T-helper 1 cell (primary cell): ENCODE measurements around the gene URB2.
A peak's percentile ranks its signal among the peaks of the same experiment; 100 is the strongest.

Experiments
- DNase-seq, 5 donors: peaks; one replicate each; pipeline ENCODE4 v3.0.0-alpha.2; 2012 to 2020

The URB2 gene

DNA sequence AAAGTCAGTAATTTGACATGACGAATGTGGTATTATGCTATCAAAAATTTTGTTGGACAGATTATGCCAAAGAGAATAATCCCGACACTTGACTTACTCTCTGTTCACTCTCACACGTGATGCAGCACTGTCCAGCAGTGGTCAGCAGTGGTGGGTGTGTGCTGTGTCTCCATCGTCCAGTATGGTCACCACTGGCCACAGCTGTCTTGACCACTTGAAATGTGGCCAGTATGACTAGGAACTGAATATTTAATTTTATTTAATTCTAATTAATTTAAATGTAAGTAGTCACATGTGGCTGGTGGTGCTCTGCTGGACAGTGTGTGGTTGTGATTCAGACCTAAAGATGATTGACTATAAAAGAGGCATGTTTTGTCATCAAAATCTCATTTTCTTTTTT is 24.0 kb downstream of the URB2 start:
- no peak for DNase-seq

DNA sequence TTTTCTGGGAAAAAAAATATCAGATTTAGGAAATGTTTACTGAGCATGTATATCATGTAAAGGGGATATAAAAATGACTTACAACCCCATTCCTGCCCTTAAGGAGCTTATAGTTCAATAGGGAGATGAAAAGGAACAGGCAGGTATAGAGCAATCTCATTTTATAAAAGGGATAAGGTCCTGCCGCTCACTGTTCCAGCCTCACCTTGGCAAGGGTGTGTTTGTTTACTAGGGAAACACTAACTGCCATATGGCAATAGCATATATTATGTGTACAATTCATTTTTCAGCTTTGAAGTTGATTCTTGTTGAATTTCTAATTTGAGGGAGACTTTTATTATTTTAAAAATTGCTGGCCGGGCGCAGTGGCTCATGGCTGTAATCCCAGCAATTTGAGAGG is 25.5 kb downstream of the URB2 start:
- DNase-seq = no peak

DNA sequence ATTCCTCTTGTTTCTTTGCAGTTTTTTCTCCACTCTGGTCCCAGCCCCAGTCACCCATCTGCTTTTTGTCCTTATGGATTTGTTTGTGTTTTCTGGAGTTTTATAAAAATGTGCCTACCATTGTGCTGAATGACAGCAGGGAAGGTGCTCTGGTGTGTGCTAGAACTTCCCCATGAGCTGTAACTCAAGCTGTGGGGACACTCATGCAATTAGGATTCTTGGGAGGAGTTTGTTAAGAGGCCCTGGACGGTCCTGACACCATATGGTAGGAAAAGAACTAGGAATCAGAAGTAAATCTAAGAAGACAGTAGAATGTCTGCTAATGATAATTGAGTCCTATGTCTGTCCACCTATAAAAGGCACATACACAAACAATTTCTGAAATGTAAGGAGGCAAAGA is 27.4 kb downstream of the URB2 start:
- no peak for DNase-seq

DNA sequence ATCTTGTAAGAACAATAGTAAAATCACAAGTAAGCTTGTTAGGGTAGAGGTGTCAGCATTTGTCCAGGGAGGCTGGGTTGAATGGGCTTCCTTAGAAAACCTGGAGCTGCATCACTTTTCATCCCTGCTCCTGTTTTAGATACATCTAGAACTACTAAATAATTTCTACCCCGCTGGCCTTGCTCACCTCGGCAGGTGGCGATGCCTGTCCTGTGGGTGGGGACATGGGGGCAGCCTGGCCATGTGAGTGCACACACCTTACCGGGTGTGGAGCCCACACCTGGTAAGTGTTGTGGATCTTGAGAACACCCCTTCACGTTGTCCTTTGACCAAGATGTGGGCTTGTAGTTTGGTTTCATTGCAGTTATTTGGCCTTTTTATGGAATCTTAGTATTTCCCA is 29.7 kb downstream of the URB2 start:
- DNase-seq = no peak

DNA sequence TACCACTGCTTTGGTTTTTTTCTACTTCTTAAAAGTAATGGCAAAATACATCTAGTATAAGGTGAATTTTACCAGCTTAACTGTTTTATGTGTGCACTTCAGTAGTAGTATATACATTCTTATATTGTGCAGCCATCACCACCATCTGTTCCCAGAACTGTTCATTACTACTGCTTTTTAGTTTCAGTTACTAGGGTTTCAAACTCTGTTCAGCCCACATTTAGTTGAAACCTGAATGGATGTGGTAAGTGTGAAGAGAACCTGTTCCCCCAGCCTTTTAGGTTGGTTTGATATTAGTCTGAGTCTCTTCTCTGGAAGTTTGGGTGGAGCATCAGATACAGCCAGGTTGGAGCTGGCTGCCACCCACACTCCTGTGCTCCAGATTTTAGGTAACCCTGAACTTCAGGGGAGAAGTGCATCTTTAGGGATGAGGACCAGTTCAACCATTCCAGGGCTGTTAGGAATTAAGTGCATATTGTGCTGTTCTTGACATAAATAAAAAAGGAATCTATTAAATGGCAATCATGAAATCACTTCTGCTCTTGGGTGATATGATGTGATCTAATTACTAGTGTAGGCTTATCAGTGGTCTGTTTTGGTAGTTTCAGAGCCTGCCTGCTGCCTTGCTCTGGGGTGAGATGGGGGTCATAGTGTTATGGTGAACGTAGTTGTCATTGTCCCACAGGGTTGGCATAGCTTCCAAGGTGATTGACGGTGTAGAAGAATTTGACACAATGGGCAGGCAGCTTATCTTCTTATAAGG is 32.1 kb downstream of the URB2 start:
- DNase-seq = no peak

DNA sequence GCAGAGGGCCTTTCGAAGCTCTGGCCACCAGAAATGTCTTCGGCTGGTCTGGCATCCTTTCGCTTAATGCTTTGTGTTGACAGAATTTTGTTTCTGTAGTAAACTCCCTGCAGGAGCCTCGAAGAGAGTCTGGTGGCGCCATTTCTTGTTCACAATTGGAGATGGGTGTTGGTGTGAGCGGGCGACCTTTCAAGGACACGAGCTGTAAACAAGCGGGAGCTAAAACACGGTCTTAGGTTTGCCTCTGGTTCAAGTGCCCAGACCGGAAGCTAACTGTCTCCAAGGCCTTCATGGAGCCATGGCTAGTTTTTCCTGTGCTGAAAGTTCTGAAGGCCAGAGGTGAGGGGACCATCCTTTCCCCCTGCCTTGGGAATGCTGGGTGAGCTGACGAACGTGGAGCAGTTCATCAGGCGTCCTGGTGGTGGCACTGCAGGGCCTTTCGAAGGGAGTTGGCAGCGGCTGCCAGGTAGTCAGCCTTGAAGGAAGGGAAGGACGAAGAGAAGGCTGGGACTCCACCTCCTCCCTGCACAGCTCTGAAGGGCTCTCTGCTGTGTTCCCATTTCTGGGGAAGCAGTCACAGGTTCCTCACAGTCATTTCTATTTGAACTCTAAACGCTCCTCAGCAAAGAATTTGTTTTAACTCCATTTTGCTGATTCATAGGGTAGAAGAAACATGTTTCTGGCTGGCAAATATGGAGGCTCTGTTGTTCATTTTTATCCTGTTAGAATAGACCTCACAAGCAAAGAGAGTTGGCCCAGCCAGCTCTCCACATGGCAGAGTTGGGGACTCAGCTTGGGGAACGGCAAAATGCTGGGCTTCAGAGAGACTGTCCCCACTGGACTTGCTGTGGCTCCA is 35.2 kb downstream of the URB2 start:
- peak; percentile 27 to 63 (median 56) for DNase-seq

DNA sequence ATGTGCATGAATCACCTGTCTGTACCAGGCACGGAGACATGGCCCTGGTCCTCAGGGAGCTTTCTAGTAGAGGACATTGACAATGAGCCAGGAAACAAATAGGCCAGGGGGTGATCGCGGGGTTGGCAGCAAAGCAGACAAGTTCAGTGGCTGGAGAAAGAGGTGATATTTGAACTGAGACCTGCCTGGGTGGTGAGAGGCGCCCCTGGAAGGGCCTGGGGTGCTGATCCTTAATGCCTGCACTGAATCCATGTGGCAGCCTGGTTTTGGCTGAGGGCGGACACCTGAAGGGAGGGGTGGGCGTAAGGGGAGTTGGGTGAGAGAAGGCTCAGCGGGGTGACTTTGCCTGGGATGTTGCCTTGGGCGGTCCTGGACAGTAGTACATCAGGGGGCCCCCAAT is 35.9 kb downstream of the URB2 start:
- no peak for DNase-seq

GRCh38 chr1:229664133-229664689 is 38.2 kb downstream of the URB2 start:
- DNase-seq = peak; percentile 28 to 77 (median 46)

DNA sequence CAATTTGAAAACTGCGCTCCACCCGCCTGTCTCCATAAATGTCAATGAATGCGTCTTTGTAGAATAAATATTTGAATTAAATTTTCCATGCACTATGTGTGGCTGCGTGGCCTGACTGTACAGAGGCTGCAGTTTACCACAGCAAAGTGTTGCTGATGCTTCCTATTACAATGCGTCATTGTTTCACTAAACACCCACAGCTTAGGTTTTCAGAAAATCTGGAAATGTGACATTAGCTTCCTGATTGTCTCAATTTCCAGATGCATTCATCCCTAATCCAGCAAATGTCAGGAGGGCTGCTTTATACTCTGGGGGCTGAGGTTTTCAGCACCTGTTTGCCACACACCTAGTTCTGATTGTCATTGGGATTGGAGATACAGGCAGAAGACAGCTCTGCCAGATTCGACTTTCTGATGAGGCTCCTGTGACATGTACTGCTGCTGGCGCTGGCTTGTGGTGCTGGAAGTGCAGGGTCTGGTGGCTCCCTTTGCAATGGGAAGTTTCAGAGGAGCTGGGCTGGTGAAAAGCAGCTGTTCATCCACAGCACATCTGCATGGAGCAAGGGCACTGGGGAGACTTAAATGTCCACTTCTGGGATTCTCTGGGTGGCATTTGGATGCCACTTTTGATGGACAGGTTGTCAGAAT is 40.0 kb downstream of the URB2 start:
- DNase-seq = no peak

GRCh38 chr1:229666585-229666984 is 40.5 kb downstream of the URB2 start:
- DNase-seq = no peak

DNA sequence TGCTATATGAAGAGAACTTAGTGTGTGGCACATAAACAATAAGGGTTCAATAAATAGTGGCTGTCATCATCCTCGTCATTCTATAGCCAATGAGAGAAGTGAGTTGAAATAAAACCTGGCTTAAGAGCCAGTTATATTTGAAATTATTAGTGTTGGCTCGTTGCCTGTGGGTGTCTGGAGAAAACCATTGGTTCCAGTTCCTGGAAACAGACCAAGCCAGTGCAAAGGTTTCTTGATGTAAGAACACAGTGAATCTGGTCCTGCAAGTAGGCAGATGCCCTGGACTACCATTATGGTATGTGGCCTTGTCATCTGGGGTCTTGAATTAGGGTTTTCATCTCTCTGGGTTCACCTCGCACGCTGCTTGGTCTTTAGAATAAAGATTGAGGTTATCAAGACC is 43.3 kb downstream of the URB2 start:
- DNase-seq = no peak

DNA sequence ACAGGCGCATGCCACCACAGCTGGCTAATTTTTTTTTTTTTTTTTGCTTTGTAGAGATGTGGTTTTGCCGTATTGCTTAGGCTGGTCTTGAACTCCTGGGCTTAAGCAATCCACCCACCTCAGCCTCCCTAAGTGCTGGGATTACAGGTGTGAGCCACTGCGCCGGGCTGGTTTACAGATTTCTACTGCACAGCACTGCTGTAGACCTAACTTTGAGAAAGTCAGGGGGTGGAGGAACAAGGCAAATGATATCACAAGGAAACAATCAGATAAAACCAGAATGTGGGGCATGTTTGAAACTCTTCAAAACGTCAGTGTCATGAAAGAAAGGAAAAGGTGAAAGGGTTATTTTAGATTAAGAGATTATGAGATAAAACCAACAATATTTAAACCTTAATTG is 45.3 kb downstream of the URB2 start:
- no peak for DNase-seq

- DNase-seq = no peak
These were observed 46.2 kb downstream of the URB2 start for GRCh38 chr1:229672246-229672645.

GRCh38 chr1:229674042-229674441 is 48.0 kb downstream of the URB2 start:
- DNase-seq = no peak

GRCh38 chr1:229675396-229675795 is 49.3 kb downstream of the URB2 start:
- DNase-seq = no peak

DNA sequence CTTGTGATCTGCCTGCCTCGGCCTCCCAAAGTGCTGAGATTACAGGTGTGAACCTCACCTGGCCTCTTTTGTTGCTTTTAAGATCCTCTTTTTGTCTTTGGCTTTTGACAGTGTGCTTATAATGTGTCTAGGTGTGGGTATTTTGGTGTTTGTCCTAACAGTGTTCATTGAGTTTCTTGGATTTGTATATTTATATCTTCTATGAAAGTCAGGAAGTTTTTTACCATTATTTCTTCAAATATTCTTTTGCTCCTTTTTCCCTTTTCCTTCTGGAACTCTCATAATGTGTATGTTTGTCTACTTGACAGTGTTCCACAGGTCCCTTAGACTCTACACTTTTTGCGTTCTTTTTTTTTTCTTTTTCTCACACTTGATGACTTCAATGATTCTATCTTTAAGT is 59.1 kb downstream of the URB2 start:
- DNase-seq = no peak

DNA sequence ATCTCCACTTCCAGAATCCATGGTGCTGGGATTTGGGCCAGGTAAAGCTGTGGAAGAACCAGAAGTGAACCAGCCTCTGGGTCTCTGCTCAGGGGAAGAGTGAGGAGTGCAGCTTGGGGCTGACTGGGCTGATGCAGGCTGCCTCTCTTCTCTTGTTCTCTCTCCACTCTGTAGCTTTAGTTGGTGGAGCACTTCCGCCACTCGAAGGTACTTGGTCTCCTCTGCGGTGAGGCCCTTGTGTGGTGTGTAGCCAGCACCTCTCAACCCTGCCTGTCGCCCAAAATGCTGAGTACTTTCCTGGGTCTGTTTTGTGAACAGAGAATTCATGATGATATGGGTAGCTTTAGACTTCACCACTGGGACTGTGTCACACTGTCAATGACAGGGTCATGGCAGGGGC is 63.2 kb downstream of the URB2 start:
- DNase-seq = no peak

DNA sequence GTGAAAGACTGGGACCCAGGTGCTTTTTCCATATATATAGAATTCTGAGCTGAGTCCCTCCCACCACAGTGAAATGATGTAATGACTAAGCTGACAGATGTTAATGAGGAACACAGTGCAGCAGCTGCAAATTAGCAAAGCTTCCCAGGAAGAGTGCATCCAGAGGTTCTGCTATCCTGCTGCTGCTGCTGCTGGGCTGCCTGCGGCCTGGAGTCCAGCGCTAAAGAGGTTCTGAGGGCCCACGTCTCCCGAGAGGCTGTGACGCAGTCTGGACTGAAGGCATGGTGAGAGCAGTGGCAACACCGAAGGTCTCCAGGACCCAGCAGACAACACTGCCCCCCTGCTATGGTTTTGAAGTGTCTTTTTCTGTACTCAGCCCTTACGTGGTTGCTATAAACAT is 63.9 kb downstream of the URB2 start:
- DNase-seq = no peak

- no peak for DNase-seq
These were observed 64.6 kb downstream of the URB2 start for GRCh38 chr1:229690662-229691061.

DNA sequence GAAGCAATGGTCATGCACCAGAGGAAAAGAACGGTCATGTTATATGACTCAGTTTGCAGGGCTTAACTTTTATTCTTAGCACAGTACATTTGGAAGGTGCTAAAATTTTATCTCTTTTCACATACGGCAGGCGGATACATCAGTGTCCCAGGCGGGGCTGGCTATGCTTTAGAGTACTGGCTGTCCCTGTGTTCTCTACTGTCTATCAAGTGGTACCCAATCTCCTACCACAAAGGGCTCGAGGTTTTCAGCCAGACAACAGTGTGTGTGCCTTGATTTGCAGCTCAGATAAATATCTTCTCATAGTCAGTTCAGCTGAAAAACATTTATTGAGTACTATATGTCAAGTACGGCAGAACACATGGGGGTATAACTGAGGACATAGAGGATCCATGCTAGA is 65.3 kb downstream of the URB2 start:
- DNase-seq = no peak

- no peak for DNase-seq
These were observed 67.3 kb downstream of the URB2 start for GRCh38 chr1:229693129-229693900.

DNA sequence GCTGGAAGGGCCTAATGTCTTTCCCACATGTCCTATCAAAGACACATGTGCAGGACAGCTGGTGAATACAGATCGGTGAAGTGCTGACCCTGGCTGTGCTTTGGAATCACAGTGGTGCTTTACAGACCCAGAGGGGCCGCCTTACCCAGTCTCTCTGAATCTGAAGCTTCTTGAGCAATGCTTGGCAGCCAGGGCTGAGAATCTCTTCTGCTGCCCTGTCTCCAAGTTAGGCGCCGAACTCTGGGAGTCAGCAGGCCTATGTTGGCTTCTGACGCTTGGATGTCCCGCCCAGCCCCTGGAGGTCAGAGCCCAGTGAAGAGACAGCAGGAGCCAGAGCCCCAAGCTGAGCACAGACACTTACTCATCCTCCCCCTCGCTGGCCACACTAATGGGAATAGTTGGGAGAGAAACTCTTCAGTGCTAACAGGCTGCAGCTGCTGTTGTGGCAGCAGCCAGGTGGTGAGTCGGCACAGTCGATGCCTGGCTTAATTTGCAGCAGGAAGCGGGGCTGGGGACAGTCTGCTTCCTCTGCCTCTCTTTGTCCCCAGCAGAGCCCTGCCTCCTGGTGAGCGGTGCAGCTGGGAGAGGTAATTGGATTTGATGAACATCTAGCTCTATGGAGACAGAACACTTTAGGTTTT is 68.1 kb downstream of the URB2 start:
- no peak for DNase-seq
